HEK293T (cell line): ENCODE measurements around the gene DNAAF9.

Experiments used
- ARNT ChIP-seq: fragments of 450-650 bp; IDR thresholded peaks from 2 replicates; pipeline ENCODE4 v1.6.1; 2017; ENCODE audit warnings: mild to moderate bottlenecking
- BHLHE40 ChIP-seq: fragments of 450-650 bp; IDR thresholded peaks from 2 replicates; pipeline ENCODE4 v1.6.1; 2016; ENCODE audit warnings: mild to moderate bottlenecking, moderate library complexity, borderline replicate concordance
- CTBP1 ChIP-seq: fragments of 450-650 bp; IDR thresholded peaks from 2 replicates; pipeline ENCODE4 v1.6.1; 2016; ENCODE audit warnings: borderline replicate concordance
- FOXK2 ChIP-seq: fragments of 450-650 bp; IDR thresholded peaks from 2 replicates; pipeline ENCODE4 v1.6.1; 2016; ENCODE audit warnings: mild to moderate bottlenecking
- FOXM1 ChIP-seq: fragments of 450-650 bp; IDR thresholded peaks from 2 replicates; pipeline ENCODE4 v1.6.1; 2017; ENCODE audit warnings: mild to moderate bottlenecking, borderline replicate concordance
- LEF1 ChIP-seq: fragments of 450-650 bp; IDR thresholded peaks from 2 replicates; pipeline ENCODE4 v1.6.1; 2017; ENCODE audit warnings: mild to moderate bottlenecking, borderline replicate concordance
- PKNOX1 ChIP-seq: fragments of 450-650 bp; IDR thresholded peaks from 2 replicates; pipeline ENCODE4 v1.6.1; 2016
- SP1 ChIP-seq: fragments of 450-650 bp; IDR thresholded peaks from 2 replicates; pipeline ENCODE4 v1.6.1; 2017
- TARDBP ChIP-seq: fragments of 450-650 bp; IDR thresholded peaks from 2 replicates; pipeline ENCODE4 v1.6.1; 2016

- TF ChIP-seq FOXM1 = no peak
- TF ChIP-seq BHLHE40 = no peak
- TF ChIP-seq SP1 = no peak
- no peak for TF ChIP-seq ARNT
- TF ChIP-seq PKNOX1 = peak; percentile 94
- TF ChIP-seq LEF1 = no peak
- TF ChIP-seq CTBP1 = peak; percentile 69; the same call in 1 of the 2 replicates
- no peak for TF ChIP-seq FOXK2
- no peak for TF ChIP-seq TARDBP
Measured at GRCh38 chr20:3436864-3437574, 29.6 kb upstream of the DNAAF9 start.
